NB4 (cell line): ENCODE data around the gene NAXE.

ENCODE experiments used
- POLR2A ChIP-seq: IDR thresholded peaks from 2 replicates; pipeline ENCODE4 v1.6.1; 2011; ENCODE audit warnings: mild to moderate bottlenecking; ENCODE audit not compliant: insufficient read length; ENCODE audit errors: extremely low read depth
- TF ChIP-seq, protein P1 (sequence below): IDR thresholded peaks from one replicate; pipeline ENCODE4 v1.5.1; 2012; ENCODE audit warnings: low read depth, low read length

DNA sequence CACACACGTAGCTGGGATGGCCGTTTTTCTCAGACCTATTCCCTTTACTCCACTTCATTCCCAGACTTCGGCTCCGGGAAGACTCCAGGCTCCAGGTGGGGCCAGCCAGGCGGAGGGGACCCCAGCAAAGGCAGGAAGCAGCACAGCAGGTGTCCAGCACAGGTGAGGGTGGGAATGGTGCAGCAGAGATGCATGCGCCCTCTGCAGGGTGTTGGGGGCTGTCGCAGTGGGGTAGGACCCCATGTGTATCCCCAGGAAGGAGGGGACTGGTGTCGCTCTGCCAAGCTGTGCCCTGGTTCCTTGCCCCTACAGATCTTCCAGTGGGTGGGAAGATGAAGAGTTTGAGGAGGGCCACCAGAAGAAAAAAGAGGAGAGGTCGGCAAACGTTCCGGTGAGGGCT lies 6.8 kb upstream of the NAXE start:
- TF ChIP-seq, protein P1, sequence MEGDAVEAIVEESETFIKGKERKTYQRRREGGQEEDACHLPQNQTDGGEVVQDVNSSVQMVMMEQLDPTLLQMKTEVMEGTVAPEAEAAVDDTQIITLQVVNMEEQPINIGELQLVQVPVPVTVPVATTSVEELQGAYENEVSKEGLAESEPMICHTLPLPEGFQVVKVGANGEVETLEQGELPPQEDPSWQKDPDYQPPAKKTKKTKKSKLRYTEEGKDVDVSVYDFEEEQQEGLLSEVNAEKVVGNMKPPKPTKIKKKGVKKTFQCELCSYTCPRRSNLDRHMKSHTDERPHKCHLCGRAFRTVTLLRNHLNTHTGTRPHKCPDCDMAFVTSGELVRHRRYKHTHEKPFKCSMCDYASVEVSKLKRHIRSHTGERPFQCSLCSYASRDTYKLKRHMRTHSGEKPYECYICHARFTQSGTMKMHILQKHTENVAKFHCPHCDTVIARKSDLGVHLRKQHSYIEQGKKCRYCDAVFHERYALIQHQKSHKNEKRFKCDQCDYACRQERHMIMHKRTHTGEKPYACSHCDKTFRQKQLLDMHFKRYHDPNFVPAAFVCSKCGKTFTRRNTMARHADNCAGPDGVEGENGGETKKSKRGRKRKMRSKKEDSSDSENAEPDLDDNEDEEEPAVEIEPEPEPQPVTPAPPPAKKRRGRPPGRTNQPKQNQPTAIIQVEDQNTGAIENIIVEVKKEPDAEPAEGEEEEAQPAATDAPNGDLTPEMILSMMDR: peak; percentile 52
- TF ChIP-seq POLR2A: no peak
